Calu3 (cell line): Measurements from ENCODE around the gene SRRM5. TPM values are rescaled to one million over a fixed set of nuclear protein-coding genes. Genes with fewer than 3 reads are reported as not detected.
"Not testable (repeated sequence)": the region's sequence is repeated elsewhere in the genome, so short reads cannot be mapped to it uniquely, and the experiment has no call there.

Experiments
- BruUV-seq: library from RNA; stranded (reverse); fragments of 400-500 nt; replicated peaks from 2 replicates; lab custom pipeline; 2021; lab: Mats Ljungman, UMichigan
- CTCF ChIA-PET: fragments of 300-600 bp; sonication (Branson Sonifier 250); formaldehyde crosslinking; loops from one replicate; lab custom pipeline; 2022; ENCODE audit warnings: antibody characterized with exemption; lab: Charles Lee
- DNase-seq: peaks from one replicate; pipeline ENCODE4 v3.0.0; 2022
- H3K27ac Mint-ChIP-seq: one replicate; pipeline ENCODE4 v1.8.0; 2022; ENCODE audit warnings: mixed read lengths; ENCODE audit not compliant: unreplicated experiment
- H3K27me3 Mint-ChIP-seq: one replicate; pipeline ENCODE4 v1.8.0; 2022; ENCODE audit warnings: mixed read lengths; ENCODE audit not compliant: unreplicated experiment
- H3K36me3 Mint-ChIP-seq: one replicate; pipeline ENCODE4 v1.8.0; 2022; ENCODE audit warnings: mild to moderate bottlenecking, moderate library complexity, mixed read lengths; ENCODE audit not compliant: insufficient read depth, unreplicated experiment
- H3K4me1 Mint-ChIP-seq: one replicate; pipeline ENCODE4 v1.8.0; 2022; ENCODE audit warnings: mild to moderate bottlenecking, low read depth, mixed read lengths; ENCODE audit not compliant: unreplicated experiment
- H3K4me3 Mint-ChIP-seq: one replicate; pipeline ENCODE4 v1.8.0; 2022; ENCODE audit warnings: mild to moderate bottlenecking, low read depth, moderate library complexity, mixed read lengths; ENCODE audit not compliant: unreplicated experiment
- H3K9me3 Mint-ChIP-seq: one replicate; pipeline ENCODE4 v1.8.0; 2022; ENCODE audit warnings: low read depth, mixed read lengths; ENCODE audit not compliant: unreplicated experiment
- CTCF ChIP-seq: fragments of 200-600 bp; IDR thresholded peaks from one replicate; pipeline ENCODE4 v1.8.0; 2022; ENCODE audit warnings: antibody characterized with exemption; ENCODE audit not compliant: unreplicated experiment
- intact Hi-C: fragments of 100-400 bp; cut with micrococcal nuclease; formaldehyde crosslinking; loops from one replicate; pipeline ENCODE4 v1.10.0; 2022; ENCODE audit not compliant: unreplicated experiment
- total RNA-seq: library from RNA; stranded (reverse); gene quantifications from 2 replicates; pipeline ENCODE4 v1.2.3, GENCODE V29; 2022

SRRM5 gene
- total RNA-seq, 1 experiment from 2014 or later, result 1.9 TPM

- H3K9me3 Mint-ChIP-seq, result no peaks in the 10 kb centered on the region
- no peak for TF ChIP-seq CTCF
- CTCF ChIA-PET, result interaction anchor here (1.1 kb wide), 1 partner anchor 79 kb away, joined by 3 read pairs; no protein-coding TSS in a partner anchor
- intact Hi-C loops, result no loop called here
- peaks cover 18% of the 10 kb centered on the region for H3K27me3 Mint-ChIP-seq
- BruUV-seq, result no TSS peak
- no peak overlapping the region for H3K27ac Mint-ChIP-seq
- no peak overlapping the region for H3K4me3 Mint-ChIP-seq
- peaks cover 12% of the 10 kb centered on the region for H3K36me3 Mint-ChIP-seq
- DNase-seq, result no peak
- peaks cover 8% of the 10 kb centered on the region for H3K4me1 Mint-ChIP-seq
Observed at GRCh38 chr19:43634068-43634467, 22.2 kb downstream of the SRRM5 start.

GRCh38 chr19:43634506-43634871 is 22.6 kb downstream of the SRRM5 start:
- intact Hi-C loops, result no loop called here
- BruUV-seq, result no TSS peak
- Mint-ChIP-seq H3K27ac (no peak overlapping the region), H3K9me3 (no peaks in the 10 kb centered on the region), H3K27me3 (peaks cover 22% of the 10 kb centered on the region), H3K36me3 (peaks cover 15% of the 10 kb centered on the region), H3K4me1 (peaks cover 9% of the 10 kb centered on the region), H3K4me3 (no peak overlapping the region)
- TF ChIP-seq CTCF, result no peak
- CTCF ChIA-PET, result interaction anchor here (1.1 kb wide), 1 partner anchor 79 kb away, joined by 3 read pairs; no protein-coding TSS in a partner anchor
- no peak for DNase-seq

- Mint-ChIP-seq H3K27me3 (peaks cover 25% of the 10 kb centered on the region), H3K36me3 (peaks cover 17% of the 10 kb centered on the region), H3K4me1 (peaks cover 9% of the 10 kb centered on the region), H3K27ac (no peak overlapping the region), H3K4me3 (no peak overlapping the region), H3K9me3 (no peaks in the 10 kb centered on the region)
- TF ChIP-seq CTCF, result no peak
- BruUV-seq, result no TSS peak
- CTCF ChIA-PET, result interaction anchor here (1.2 kb wide), 1 partner anchor 33 kb away, joined by 3 read pairs; no protein-coding TSS in a partner anchor
- DNase-seq, result no peak
- intact Hi-C loops, result no loop called here
Observed at GRCh38 chr19:43634872-43635560, 23.1 kb downstream of the SRRM5 start.

- CTCF ChIA-PET, result interaction anchor here (1.2 kb wide), 1 partner anchor 32 kb away, joined by 3 read pairs; no protein-coding TSS in a partner anchor
- H3K4me3 Mint-ChIP-seq, DNase-seq, H3K27ac Mint-ChIP-seq, intact Hi-C loops, H3K9me3 Mint-ChIP-seq, BruUV-seq: not testable (repeated sequence)
- peaks cover 22% of the 10 kb centered on the region for H3K36me3 Mint-ChIP-seq
- peaks cover 13% of the 10 kb centered on the region for H3K4me1 Mint-ChIP-seq
- peaks cover 31% of the 10 kb centered on the region for H3K27me3 Mint-ChIP-seq
Observed at GRCh38 chr19:43635561-43635940, 23.7 kb downstream of the SRRM5 start.
